ENCODE data around the gene DDX10.

Gene DDX10

DNA sequence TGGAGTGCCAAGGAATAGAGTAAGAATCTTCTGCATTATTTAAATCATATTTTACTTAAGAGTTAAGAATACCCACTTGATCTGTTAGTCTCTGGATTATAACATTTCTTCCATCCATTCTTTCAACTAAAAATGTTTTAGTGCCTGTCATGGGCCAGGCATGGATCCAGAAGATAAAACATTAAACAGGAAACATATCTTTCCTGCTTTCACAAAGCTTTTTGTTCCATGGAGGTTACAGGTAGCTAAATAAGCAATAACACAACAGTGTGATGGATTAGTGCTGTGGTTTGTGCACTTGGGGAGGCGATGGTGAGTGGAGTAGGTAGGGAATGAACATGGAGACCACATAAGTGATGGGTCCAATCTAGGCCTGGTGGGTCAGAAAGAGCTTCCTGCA, 258.5 kb downstream of the DDX10 start:
- H3K36me3 ChIP-seq (ENCODE audit: insufficient read depth, low read length) = no peaks in the 10 kb centered on the region
- H3K4me3 ChIP-seq (ENCODE audit: low read length) = no peak overlapping the region
- peaks cover 44% of the 10 kb centered on the region for H3K4me1 ChIP-seq (ENCODE audit: insufficient read depth, low read length)

GRCh38 chr11:108926171-108926840, 261.4 kb downstream of the DDX10 start:
- no peak overlapping the region for H3K4me3 ChIP-seq (ENCODE audit: low read length)
- no peaks in the 10 kb centered on the region for H3K9me3 ChIP-seq (ENCODE audit: low read length)
- H3K36me3 ChIP-seq (ENCODE audit: insufficient read depth, low read length) = no peaks in the 10 kb centered on the region
- peaks cover 44% of the 10 kb centered on the region for H3K4me1 ChIP-seq (ENCODE audit: insufficient read depth, low read length)
- H3K27me3 ChIP-seq (ENCODE audit: insufficient read depth, low read length) = no peaks in the 10 kb centered on the region
- H2AFZ ChIP-seq (ENCODE audit: low read depth, low read length) = no peak overlapping the region

More for the DNA sequence above, 258.5 kb downstream of the DDX10 start:
- Histone ChIP-seq H2AFZ (ENCODE audit: low read depth, low read length) (no peak overlapping the region), H3K27me3 (ENCODE audit: insufficient read depth, low read length) (no peaks in the 10 kb centered on the region), H3K9me3 (ENCODE audit: low read length) (no peaks in the 10 kb centered on the region)

DNA sequence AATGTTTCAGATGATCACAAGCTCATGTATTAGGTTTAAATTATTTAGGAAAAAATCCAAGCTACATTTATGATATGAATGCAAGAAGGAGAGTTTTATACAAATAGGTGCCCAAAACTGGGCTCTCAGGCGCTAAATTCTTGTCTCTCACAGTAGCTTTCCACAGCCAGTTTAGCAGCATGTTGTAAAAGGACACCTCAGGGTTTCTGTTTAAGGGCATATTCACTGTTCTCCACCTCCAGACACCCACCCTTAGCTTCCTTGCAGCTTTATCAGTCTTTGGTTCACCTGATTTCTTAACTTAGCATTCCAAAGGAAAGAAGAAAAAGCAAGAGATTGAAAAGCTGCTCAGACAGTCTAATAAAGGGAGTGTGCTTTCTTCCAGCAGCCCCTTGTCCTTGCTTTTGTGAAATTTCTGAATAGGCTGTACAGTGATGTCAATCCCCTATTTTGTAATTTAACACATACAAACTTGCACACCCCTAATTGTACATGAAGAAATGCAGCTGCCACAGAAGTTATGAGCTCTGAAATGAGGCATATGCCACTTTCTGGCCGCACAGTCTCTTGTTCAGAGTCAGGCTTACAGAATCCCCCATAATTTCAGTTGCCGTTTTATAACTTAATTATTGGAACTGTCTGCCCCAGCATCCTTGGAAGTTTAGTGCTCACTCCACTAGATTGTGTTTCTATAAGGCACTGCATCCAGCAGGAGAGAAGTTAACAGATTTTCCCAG, 262.1 kb downstream of the DDX10 start:
- Histone ChIP-seq H3K9me3 (ENCODE audit: low read length) (no peaks in the 10 kb centered on the region), H2AFZ (ENCODE audit: low read depth, low read length) (no peak overlapping the region), H3K36me3 (ENCODE audit: insufficient read depth, low read length) (no peaks in the 10 kb centered on the region), H3K4me3 (ENCODE audit: low read length) (no peak overlapping the region), H3K4me1 (ENCODE audit: insufficient read depth, low read length) (peaks cover 44% of the 10 kb centered on the region), H3K27me3 (ENCODE audit: insufficient read depth, low read length) (no peaks in the 10 kb centered on the region)

GRCh38 chr11:108927791-108928545, 263.1 kb downstream of the DDX10 start:
- Histone ChIP-seq H3K9me3 (ENCODE audit: low read length) (no peaks in the 10 kb centered on the region), H3K4me3 (ENCODE audit: low read length) (no peak overlapping the region), H3K4me1 (ENCODE audit: insufficient read depth, low read length) (peaks cover 36% of the 10 kb centered on the region), H2AFZ (ENCODE audit: low read depth, low read length) (no peak overlapping the region), H3K36me3 (ENCODE audit: insufficient read depth, low read length) (no peaks in the 10 kb centered on the region), H3K27me3 (ENCODE audit: insufficient read depth, low read length) (no peaks in the 10 kb centered on the region)

DNA sequence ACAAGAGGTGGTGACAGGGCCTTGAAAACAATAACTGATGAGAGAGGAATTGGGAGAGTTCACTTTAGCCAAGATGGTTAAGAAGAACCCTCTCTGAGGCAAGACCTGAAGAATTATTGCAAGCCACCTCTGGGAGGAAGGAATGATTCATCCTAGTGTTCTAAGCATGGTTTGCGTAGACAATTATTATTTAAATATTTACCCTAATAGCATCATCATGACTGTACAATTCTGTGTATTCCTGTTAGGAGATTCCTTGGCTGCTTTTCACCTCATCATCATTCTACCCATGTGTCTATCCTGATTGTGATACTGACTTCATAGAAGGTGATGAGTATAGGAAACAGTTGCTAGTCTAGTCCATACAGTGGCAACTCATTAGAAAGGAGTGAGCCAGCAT, 264.4 kb downstream of the DDX10 start:
- Histone ChIP-seq H3K27me3 (ENCODE audit: insufficient read depth, low read length) (no peaks in the 10 kb centered on the region), H2AFZ (ENCODE audit: low read depth, low read length) (no peak overlapping the region), H3K4me1 (ENCODE audit: insufficient read depth, low read length) (peaks cover 35% of the 10 kb centered on the region), H3K36me3 (ENCODE audit: insufficient read depth, low read length) (no peaks in the 10 kb centered on the region), H3K9me3 (ENCODE audit: low read length) (no peaks in the 10 kb centered on the region), H3K4me3 (ENCODE audit: low read length) (no peak overlapping the region)

DNA sequence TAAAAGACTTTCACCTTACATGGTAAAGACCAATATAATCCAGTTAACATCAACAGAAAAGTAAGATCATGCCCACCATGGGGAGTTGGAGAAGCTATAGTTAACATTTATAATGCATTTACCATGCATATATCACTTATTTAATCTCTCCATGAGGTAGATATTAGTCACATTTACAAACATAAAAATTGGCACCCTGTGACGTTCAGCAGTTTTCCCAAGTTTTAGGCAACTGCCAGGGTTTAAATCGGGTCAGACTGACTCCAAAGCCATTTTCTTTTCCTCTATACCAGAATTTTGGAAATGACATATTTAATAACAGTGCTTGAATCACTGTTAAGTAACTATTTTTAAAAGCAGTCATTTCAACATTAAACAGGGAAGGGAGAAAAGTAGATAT, 266.3 kb downstream of the DDX10 start:
- H3K9me3 ChIP-seq (ENCODE audit: low read length) = no peaks in the 10 kb centered on the region
- peaks cover 16% of the 10 kb centered on the region for H3K4me1 ChIP-seq (ENCODE audit: insufficient read depth, low read length)
- H3K27me3 ChIP-seq (ENCODE audit: insufficient read depth, low read length) = no peaks in the 10 kb centered on the region
- no peaks in the 10 kb centered on the region for H3K36me3 ChIP-seq (ENCODE audit: insufficient read depth, low read length)
- H3K4me3 ChIP-seq (ENCODE audit: low read length) = no peak overlapping the region
- no peak overlapping the region for H2AFZ ChIP-seq (ENCODE audit: low read depth, low read length)

- H3K4me3 ChIP-seq (ENCODE audit: low read length) = no peak overlapping the region
- H3K27me3 ChIP-seq (ENCODE audit: insufficient read depth, low read length) = no peaks in the 10 kb centered on the region
- H3K4me1 ChIP-seq (ENCODE audit: insufficient read depth, low read length) = peaks cover 6% of the 10 kb centered on the region
- H3K9me3 ChIP-seq (ENCODE audit: low read length) = no peaks in the 10 kb centered on the region
- no peaks in the 10 kb centered on the region for H3K36me3 ChIP-seq (ENCODE audit: insufficient read depth, low read length)
- H2AFZ ChIP-seq (ENCODE audit: low read depth, low read length) = no peak overlapping the region
Measured at GRCh38 chr11:108933630-108934029, 268.8 kb downstream of the DDX10 start.

GRCh38 chr11:108934289-108934688, 269.4 kb downstream of the DDX10 start:
- H3K4me3 ChIP-seq (ENCODE audit: low read length) = no peak overlapping the region
- no peaks in the 10 kb centered on the region for H3K9me3 ChIP-seq (ENCODE audit: low read length)
- H2AFZ ChIP-seq (ENCODE audit: low read depth, low read length) = no peak overlapping the region
- H3K36me3 ChIP-seq (ENCODE audit: insufficient read depth, low read length) = no peaks in the 10 kb centered on the region
- peaks cover 8% of the 10 kb centered on the region for H3K4me1 ChIP-seq (ENCODE audit: insufficient read depth, low read length)
- H3K27me3 ChIP-seq (ENCODE audit: insufficient read depth, low read length) = no peaks in the 10 kb centered on the region

DNA sequence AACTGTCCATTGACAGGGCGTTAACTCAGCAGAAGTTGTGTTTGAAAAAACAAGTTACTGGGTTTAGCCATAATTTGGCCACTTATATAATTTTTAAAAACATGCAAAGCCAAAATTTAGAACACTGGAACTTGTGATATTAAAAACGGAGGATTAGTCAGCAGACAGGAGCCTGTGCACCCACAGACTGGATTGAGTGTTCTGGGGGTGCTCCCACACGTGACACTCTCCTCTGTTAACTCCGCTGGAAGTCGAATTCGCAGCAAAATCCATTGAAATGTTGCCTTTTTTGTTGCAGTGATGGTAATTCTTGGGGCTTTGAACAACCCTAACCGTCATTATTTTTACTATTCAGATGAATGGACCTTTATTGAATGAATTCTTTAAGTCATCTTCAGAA, 269.8 kb downstream of the DDX10 start:
- no peak overlapping the region for H3K4me3 ChIP-seq (ENCODE audit: low read length)

DNA sequence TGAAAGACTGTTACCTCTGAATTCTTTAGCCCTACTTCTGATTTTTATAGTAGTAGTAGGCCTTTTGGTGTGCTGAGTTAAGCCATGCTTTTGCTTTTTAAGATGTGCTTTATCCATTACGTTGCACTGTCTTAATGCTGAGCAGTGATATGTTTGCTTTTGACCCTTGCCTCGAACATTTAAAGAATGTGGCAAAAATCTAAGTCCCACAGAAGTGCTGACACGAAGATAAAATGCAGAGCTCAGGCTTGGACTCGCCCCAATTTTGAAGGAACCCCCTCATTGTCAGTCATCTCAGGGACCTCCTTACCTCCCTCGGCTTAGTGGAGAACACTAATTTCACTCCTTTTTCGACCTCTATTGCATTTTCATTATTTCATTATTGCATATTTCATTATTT, 272.9 kb downstream of the DDX10 start:
- Histone ChIP-seq H3K9me3 (ENCODE audit: low read length) (no peaks in the 10 kb centered on the region), H2AFZ (ENCODE audit: low read depth, low read length) (no peak overlapping the region), H3K4me1 (ENCODE audit: insufficient read depth, low read length) (peaks cover 8% of the 10 kb centered on the region)

More for the DNA sequence above, 269.8 kb downstream of the DDX10 start:
- no peaks in the 10 kb centered on the region for H3K27me3 ChIP-seq (ENCODE audit: insufficient read depth, low read length)
- peaks cover 8% of the 10 kb centered on the region for H3K4me1 ChIP-seq (ENCODE audit: insufficient read depth, low read length)
- H3K9me3 ChIP-seq (ENCODE audit: low read length) = no peaks in the 10 kb centered on the region
- no peak overlapping the region for H2AFZ ChIP-seq (ENCODE audit: low read depth, low read length)
- no peaks in the 10 kb centered on the region for H3K36me3 ChIP-seq (ENCODE audit: insufficient read depth, low read length)

DNA sequence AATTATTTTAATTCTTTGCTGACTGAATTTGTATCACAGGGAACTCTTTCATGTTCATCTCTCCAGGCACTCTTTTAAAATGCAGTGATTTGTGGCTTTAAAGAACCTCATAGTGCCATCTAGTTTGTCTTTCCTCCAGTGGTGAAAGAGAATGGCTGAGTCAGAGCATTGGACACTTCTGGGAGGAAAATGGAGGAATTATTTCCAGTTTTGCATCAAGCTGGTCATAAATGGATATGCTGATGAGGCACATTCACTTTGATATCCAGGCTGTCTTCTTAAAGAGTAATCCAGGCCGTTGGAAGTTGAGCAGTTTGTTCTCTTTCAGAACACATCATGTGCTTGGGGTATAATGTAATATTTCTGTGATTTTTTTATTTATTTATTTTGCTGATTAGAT, 273.7 kb downstream of the DDX10 start:
- no peaks in the 10 kb centered on the region for H3K9me3 ChIP-seq (ENCODE audit: low read length)
- H2AFZ ChIP-seq (ENCODE audit: low read depth, low read length) = no peak overlapping the region
- H3K4me1 ChIP-seq (ENCODE audit: insufficient read depth, low read length) = peaks cover 8% of the 10 kb centered on the region
- no peak overlapping the region for H3K4me3 ChIP-seq (ENCODE audit: low read length)
- peaks cover 6% of the 10 kb centered on the region for H3K36me3 ChIP-seq (ENCODE audit: insufficient read depth, low read length)
- no peaks in the 10 kb centered on the region for H3K27me3 ChIP-seq (ENCODE audit: insufficient read depth, low read length)

More for the DNA sequence above, 272.9 kb downstream of the DDX10 start:
- H3K36me3 ChIP-seq (ENCODE audit: insufficient read depth, low read length) = peaks cover 6% of the 10 kb centered on the region
- no peak overlapping the region for H3K4me3 ChIP-seq (ENCODE audit: low read length)
- no peaks in the 10 kb centered on the region for H3K27me3 ChIP-seq (ENCODE audit: insufficient read depth, low read length)

GRCh38 chr11:108939135-108939534, 274.3 kb downstream of the DDX10 start:
- Histone ChIP-seq H2AFZ (ENCODE audit: low read depth, low read length) (no peak overlapping the region), H3K9me3 (ENCODE audit: low read length) (no peaks in the 10 kb centered on the region), H3K36me3 (ENCODE audit: insufficient read depth, low read length) (peaks cover 6% of the 10 kb centered on the region), H3K4me3 (ENCODE audit: low read length) (no peak overlapping the region), H3K4me1 (ENCODE audit: insufficient read depth, low read length) (peaks cover 8% of the 10 kb centered on the region), H3K27me3 (ENCODE audit: insufficient read depth, low read length) (no peaks in the 10 kb centered on the region)

- peaks cover 3% of the 10 kb centered on the region for H3K9me3 ChIP-seq (ENCODE audit: low read length)
- H3K4me1 ChIP-seq (ENCODE audit: insufficient read depth, low read length) = no peaks in the 10 kb centered on the region
- peaks cover 6% of the 10 kb centered on the region for H3K36me3 ChIP-seq (ENCODE audit: insufficient read depth, low read length)
- H3K27me3 ChIP-seq (ENCODE audit: insufficient read depth, low read length) = no peaks in the 10 kb centered on the region
- no peak overlapping the region for H2AFZ ChIP-seq (ENCODE audit: low read depth, low read length)
- H3K4me3 ChIP-seq (ENCODE audit: low read length) = no peak overlapping the region
Measured at GRCh38 chr11:108943853-108944252, 279.0 kb downstream of the DDX10 start.

Measured in neuron (in vitro differentiated cells).